GM12878 (cell line): ENCODE data around the gene BDNF. TPM values are rescaled to one million over a fixed set of nuclear protein-coding genes. Genes with fewer than 3 reads are reported as not detected.

Source experiments
- ATAC-seq: fragments of 200-7000 bp; cut with Tn5 transposase; 3 replicates; pipeline ENCODE4 v1.9.1; 2020; ENCODE audit warnings: mild to moderate bottlenecking, moderate library complexity
- BruUV-seq: library from RNA; stranded (reverse); fragments of 400-500 nt; replicated peaks from 2 replicates; lab custom pipeline; 2021; lab: Mats Ljungman, UMichigan
- CTCF ChIA-PET: fragments of 300-600 bp; sonication (Branson Sonifier 250); formaldehyde crosslinking; extraction: SDS; loops from one replicate; lab custom pipeline; 2021; ENCODE audit warnings: inconsistent platforms; lab: Yijun Ruan, JAX
- POLR2A ChIA-PET: fragments of 350-600 bp; formaldehyde crosslinking; extraction: SDS; loops from one replicate; lab custom pipeline; 2021; ENCODE audit warnings: inconsistent platforms; lab: Charles Lee
- RAD21 ChIA-PET: fragments of 300-600 bp; sonication (Branson Sonifier 250); formaldehyde crosslinking; loops from one replicate; lab custom pipeline; 2023; ENCODE audit warnings: antibody characterized with exemption; ENCODE audit not compliant: unreplicated experiment; lab: Charles Lee
- SMC1A ChIA-PET: fragments of 300-600 bp; sonication (Branson Sonifier 250); formaldehyde crosslinking; loops from one replicate; lab custom pipeline; 2023; ENCODE audit not compliant: unreplicated experiment, uncharacterized antibody; lab: Charles Lee
- DNase-seq: peaks from one replicate; pipeline ENCODE4 v3.0.0-alpha.2; 2011; ENCODE audit warnings: low read depth, low spot score
- FAIRE-seq: peaks from 3 replicates; lab custom pipeline; 2011; peaks lifted over from hg19 to GRCh38; lab: Jason Lieb, UNC
- H2AFZ ChIP-seq: 2 replicates; pipeline ENCODE4 v1.6.0; 2011; ENCODE audit warnings: low read depth, low read length, control low read depth; ENCODE audit not compliant: control insufficient read depth
- H3K27ac ChIP-seq: 2 replicates; pipeline ENCODE4 v1.5.1; 2011; ENCODE audit warnings: control low read depth; ENCODE audit not compliant: control insufficient read depth, insufficient read depth
- H3K27me3 ChIP-seq, 2 experiments: replicated peaks in 1 of 2; 2 replicates each; pipeline versions ENCODE4 v1.6.0 to v1.6.1; 2011; ENCODE audit warnings: low read length in 1 of 2; ENCODE audit not compliant: control insufficient read depth in 2 of 2, insufficient read depth in 2 of 2
- H3K36me3 ChIP-seq, 2 experiments: 2 replicates each; pipeline ENCODE4 v1.5.1; 2011; ENCODE audit warnings: low read length in 1 of 2; ENCODE audit not compliant: control insufficient read depth in 2 of 2, insufficient read depth in 2 of 2
- H3K4me1 ChIP-seq: 2 replicates; pipeline ENCODE4 v1.6.1; 2011; ENCODE audit warnings: mild to moderate bottlenecking, low read length, moderate library complexity, mixed read lengths; ENCODE audit not compliant: control insufficient read depth, insufficient read depth
- H3K4me2 ChIP-seq: 2 replicates; pipeline ENCODE4 v1.6.0; 2011; ENCODE audit warnings: control low read depth; ENCODE audit not compliant: control insufficient read depth, insufficient read depth
- H3K4me3 ChIP-seq: fragments of 200-600 bp; sonication (generic); 2 replicates; pipeline ENCODE4 v1.5.1; 2016
- H3K79me2 ChIP-seq: 2 replicates; pipeline ENCODE4 v1.6.0; 2011; ENCODE audit warnings: low read length; ENCODE audit not compliant: control insufficient read depth, insufficient read depth
- H3K9ac ChIP-seq: 2 replicates; pipeline ENCODE4 v1.8.0; 2011; ENCODE audit warnings: low read length, control low read depth, mixed read lengths; ENCODE audit not compliant: control insufficient read depth, insufficient read depth
- H3K9me3 ChIP-seq: replicated peaks from 3 replicates; pipeline ENCODE4 v1.5.1; 2011; ENCODE audit warnings: mild to moderate bottlenecking, low read length; ENCODE audit not compliant: control insufficient read depth, insufficient read depth
- H4K20me1 ChIP-seq: 2 replicates; pipeline ENCODE4 v1.6.0; 2011; ENCODE audit not compliant: control insufficient read depth, insufficient read depth
- CBX3 ChIP-seq: fragments of 200-600 bp; sonication (generic); IDR thresholded peaks from 2 replicates; pipeline ENCODE4 v1.6.1; 2016; ENCODE audit warnings: low read depth, borderline replicate concordance
- CREM ChIP-seq: IDR thresholded peaks from 2 replicates; pipeline ENCODE4 v1.6.1; 2014; ENCODE audit warnings: antibody characterized with exemption, low read depth
- CUX1 ChIP-seq: IDR thresholded peaks from 2 replicates; pipeline ENCODE4 v1.6.1; 2012; ENCODE audit warnings: improper control_type of control experiment, low read depth, low read length; ENCODE audit not compliant: insufficient replicate concordance
- DPF2 ChIP-seq: fragments of 450-650 bp; IDR thresholded peaks from 2 replicates; pipeline ENCODE4 v1.6.1; 2017; ENCODE audit warnings: mild to moderate bottlenecking
- IKZF1 ChIP-seq: fragments of 450-650 bp; conservative IDR thresholded peaks from 2 replicates; pipeline ENCODE4 v1.6.1; 2017; ENCODE audit warnings: antibody characterized with exemption, mild to moderate bottlenecking
- MEF2B ChIP-seq: fragments of 450-650 bp; IDR thresholded peaks from 2 replicates; pipeline ENCODE4 v1.6.1; 2018; ENCODE audit warnings: mild to moderate bottlenecking, moderate library complexity; ENCODE audit not compliant: partially characterized antibody, poor library complexity, severe bottlenecking
- MXI1 ChIP-seq: fragments of 150-350 bp; IDR thresholded peaks from 2 replicates; pipeline ENCODE4 v1.6.1; 2011; ENCODE audit warnings: low read depth, mild to moderate bottlenecking, inconsistent platforms, low read length, improper control_type of control experiment
- RELB ChIP-seq: fragments of 450-650 bp; IDR thresholded peaks from 2 replicates; pipeline ENCODE4 v1.6.1; 2017; ENCODE audit warnings: low read depth, mild to moderate bottlenecking, moderate library complexity
- SIN3A ChIP-seq: IDR thresholded peaks from 2 replicates; pipeline ENCODE4 v1.6.1; 2012; ENCODE audit warnings: low read depth, low read length, improper control_type of control experiment
- SPI1 ChIP-seq: IDR thresholded peaks from 2 replicates; pipeline ENCODE4 v1.6.1; 2011; ENCODE audit warnings: low read depth, mild to moderate bottlenecking, low read length, moderate library complexity, borderline replicate concordance; ENCODE audit not compliant: insufficient read depth
- SRF ChIP-seq, 2 experiments: IDR thresholded peaks; 2 replicates each; pipeline ENCODE4 v1.6.1; 2011; ENCODE audit warnings: low read depth in 2 of 2, low read length in 2 of 2, mild to moderate bottlenecking in 1 of 2, moderate library complexity in 1 of 2
- ZNF207 ChIP-seq: fragments of 450-650 bp; IDR thresholded peaks from 2 replicates; pipeline ENCODE4 v1.6.1; 2014; ENCODE audit warnings: antibody characterized with exemption, mild to moderate bottlenecking, borderline replicate concordance
- WGBS: methylation state at CpG from one replicate; pipeline ENCODE4 v1.1.6; 2016; ENCODE audit warnings: low lambda C conversion rate; ENCODE audit not compliant: insufficient replicate concordance, insufficient coverage; ENCODE audit errors: missing lambda C conversion rate; 5-methylcytosine and 5-hydroxymethylcytosine counted together
- in situ Hi-C: fragments of 300-500 bp; cut with MboI; formaldehyde crosslinking; loops from 9 replicates; pipeline ENCODE4 v1.14.3; 2018; ENCODE audit warnings: mixed read lengths
- intact Hi-C: fragments of 100-400 bp; cut with micrococcal nuclease; formaldehyde crosslinking; loops from one replicate; pipeline ENCODE4 v1.14.2; 2022; ENCODE audit not compliant: unreplicated experiment
- polyA plus RNA-seq, 11 experiments: library from polyadenylated mRNA; depleted of rRNA in 4 of 11; unstranded in 6 of 11; stranded (reverse) in 5 of 11; fragments of >200 nt; fragmentation: Nextera tagmentation in 4 of 11; fragmentation: Illumina TruSeq in 1 of 11; extraction: Ambion mirVana in 4 of 11; extraction: Trizol in 1 of 11; gene quantifications; 1 replicate in 1 of 11; 2 replicates in 10 of 11; pipeline versions ENCODE4 v1.2.1 to v1.2.3, GENCODE V29; 2011 to 2016; ENCODE audit warnings: inconsistent platforms in 2 of 11, missing spikeins in 2 of 11, low read depth in 1 of 11
- total RNA-seq, 4 experiments: library from RNA; depleted of rRNA in 3 of 4; stranded (reverse); fragments of >200 nt in 3 of 4; fragmentation: Illumina TruSeq in 1 of 4; extraction: Trizol in 1 of 4; gene quantifications; 2 replicates each; pipeline versions ENCODE4 v1.2.1 to v1.2.3, GENCODE V29; 2013 to 2021

BDNF gene
- total and polyA plus RNA-seq, 10 of the 15 experiments (the other 5 are each of a cell fraction or from before 2014, with no cell fraction given): 0.02 to 0.24 (median 0.06) TPM; not detected in 2

- no peak overlapping the region for H3K9ac ChIP-seq
- intact Hi-C loops: no loop called here
- SMC1A ChIA-PET: no interaction called here
- H3K4me3 ChIP-seq: no peak overlapping the region
- POLR2A ChIA-PET: no interaction called here
- ATAC-seq (no peak), DNase-seq (no peak), FAIRE-seq (no peak)
- H3K27me3 ChIP-seq: no peaks in the 10 kb centered on the region
- no peaks in the 10 kb centered on the region for H3K79me2 ChIP-seq
- no peaks in the 10 kb centered on the region for H3K36me3 ChIP-seq
- RAD21 ChIA-PET: no interaction called here
- CTCF ChIA-PET: no interaction called here
- H3K4me2 ChIP-seq: no peak overlapping the region
- in situ Hi-C loops: no loop called here
- H3K27ac ChIP-seq: no peak overlapping the region
- no peaks in the 10 kb centered on the region for H4K20me1 ChIP-seq
- no peak overlapping the region for H2AFZ ChIP-seq
- H3K4me1 ChIP-seq: no peaks in the 10 kb centered on the region
- BruUV-seq: no TSS peak
- 43% methylated on average over 9 of the region's 9 CpGs for WGBS
- no peaks in the 10 kb centered on the region for H3K9me3 ChIP-seq
- TF ChIP-seq MEF2B: no peak
- no peak for TF ChIP-seq DPF2
- no peak for TF ChIP-seq CUX1
- TF ChIP-seq CBX3: no peak
- TF ChIP-seq SPI1: no peak
- no peak for TF ChIP-seq SIN3A
- no peak for TF ChIP-seq CREM
- TF ChIP-seq IKZF1: no peak
- no peak for TF ChIP-seq ZNF207
- no peak for TF ChIP-seq RELB
- TF ChIP-seq SRF (IDR thresholded peaks at IDR 0.05; ENCODE audit: low read depth in 2 of 2, low read length in 2 of 2): no peak
- TF ChIP-seq MXI1: no peak
Observed at GRCh38 chr11:27612932-27613880, 87.0 kb downstream of the BDNF start.
